GM21390 (cell line): ENCODE measurements around the gene PSME3IP1.

Source experiments
- ATAC-seq: cut with Tn5 transposase; IDR thresholded peaks from one replicate; pipeline ENCODE4 v1.9.1; 2021; ENCODE audit not compliant: unreplicated experiment

Gene PSME3IP1

DNA sequence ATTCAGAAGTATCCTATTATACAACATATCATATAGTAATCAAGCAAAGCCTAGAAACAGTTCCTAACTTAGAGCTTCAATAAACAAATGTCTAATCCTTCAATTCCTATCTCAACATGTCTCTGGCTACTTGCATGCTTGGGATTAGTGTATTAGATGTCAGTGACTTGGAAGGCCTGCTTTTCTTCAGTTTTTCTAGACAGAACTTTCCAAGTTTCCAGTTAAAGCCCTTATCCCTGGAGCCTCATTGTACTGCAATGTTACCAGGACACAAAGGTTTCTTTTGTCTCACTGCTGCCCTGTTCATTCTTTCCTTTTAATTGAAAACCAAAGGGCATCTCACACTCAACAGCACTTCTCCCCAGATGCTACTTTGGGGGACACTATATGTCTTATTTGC is 16.5 kb downstream of the PSME3IP1 start:
- no peak for ATAC-seq

DNA sequence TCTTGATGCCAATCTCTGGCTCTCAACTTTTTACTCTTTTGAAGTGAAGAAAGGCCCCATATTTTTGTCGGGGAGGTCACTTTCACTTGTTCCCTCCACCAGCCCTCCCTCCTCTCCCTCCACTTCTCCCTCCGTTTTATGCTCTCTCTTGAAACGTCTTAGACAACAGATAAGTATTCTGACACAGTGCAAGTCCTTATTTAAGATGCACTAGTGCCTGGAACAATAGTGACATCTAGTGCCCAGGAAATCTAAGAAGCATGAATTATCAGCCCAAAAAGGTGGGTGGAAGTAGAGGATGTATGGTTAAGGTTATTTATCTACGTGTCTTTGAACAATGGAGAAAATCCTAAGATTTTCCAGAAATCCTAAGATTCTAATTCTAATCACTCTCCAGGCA is 17.9 kb downstream of the PSME3IP1 start:
- ATAC-seq, result no peak

DNA sequence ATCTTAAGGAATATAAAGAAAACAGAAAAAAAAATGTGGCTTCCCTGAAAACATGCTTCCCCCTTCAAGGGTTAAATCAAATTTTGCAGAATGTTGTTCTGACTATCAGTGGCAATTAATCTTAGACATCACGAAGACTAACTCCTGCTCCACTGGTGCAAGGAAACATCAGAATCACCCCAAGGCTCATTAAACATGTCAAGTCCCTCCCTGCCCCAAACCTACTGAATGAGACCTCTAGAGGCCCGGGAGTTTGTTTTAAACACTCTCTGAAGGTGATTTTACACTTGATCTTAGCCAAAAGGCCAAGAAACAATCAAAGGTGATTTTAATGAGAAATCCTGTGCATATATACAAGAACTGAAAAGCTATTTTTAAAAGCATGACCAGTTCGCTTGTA is 18.3 kb downstream of the PSME3IP1 start:
- no peak for ATAC-seq

DNA sequence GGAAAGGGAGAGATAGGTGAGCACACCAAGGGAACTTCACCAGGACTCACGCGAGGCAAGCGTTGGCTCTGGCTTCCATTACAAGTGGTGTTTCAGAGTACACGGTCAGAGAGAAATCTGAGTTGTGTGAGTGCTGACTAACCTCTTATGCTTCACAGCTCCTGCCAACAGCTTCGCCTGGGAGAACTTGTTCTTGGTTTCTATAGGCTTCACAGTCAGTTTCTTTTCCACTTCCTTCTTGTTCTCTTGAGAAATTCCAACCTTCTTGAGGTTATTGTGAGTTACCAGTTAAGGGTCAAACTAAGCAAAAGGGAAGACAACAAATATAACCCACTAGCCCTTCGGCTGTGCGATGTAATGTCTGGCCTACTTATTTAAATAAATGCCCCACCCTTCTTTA is 18.9 kb downstream of the PSME3IP1 start:
- no peak for ATAC-seq

DNA sequence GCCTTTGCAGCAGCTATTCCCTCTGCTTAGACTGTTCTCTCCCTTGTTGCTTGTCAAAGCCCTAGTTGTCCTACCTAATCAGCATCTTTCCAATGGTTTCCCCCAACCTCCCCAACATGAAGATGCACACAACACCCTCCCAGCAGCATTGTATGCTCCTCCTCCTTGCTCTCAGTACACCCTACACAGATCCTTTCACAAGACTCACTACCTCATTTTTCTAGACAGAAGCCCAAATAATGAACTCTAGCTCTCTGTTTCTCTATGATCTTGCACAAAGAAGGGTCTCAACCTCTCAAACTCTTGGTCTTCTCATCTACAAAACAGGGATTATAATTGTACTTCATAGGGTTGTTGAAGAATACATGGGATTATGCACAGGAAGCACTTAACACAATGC is 19.4 kb downstream of the PSME3IP1 start:
- no peak for ATAC-seq

DNA sequence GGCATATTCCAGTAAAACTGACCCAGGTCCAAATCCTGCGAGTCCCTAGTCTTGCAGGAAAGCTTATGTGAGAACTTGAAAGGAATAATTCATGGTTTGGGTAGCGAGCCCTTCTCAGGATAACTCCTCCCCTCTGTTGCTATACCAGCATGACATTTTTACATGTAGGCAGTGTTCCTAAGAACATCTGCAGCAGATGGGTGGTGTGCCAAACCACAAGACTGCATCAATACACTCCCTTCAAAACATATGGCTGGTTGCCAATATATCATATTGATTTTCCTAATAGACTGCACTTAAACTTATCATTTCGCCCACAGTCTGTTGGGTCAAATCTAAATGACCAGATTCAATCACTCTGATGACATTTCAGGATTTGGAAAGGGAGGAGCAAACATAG is 19.9 kb downstream of the PSME3IP1 start:
- ATAC-seq, result no peak

DNA sequence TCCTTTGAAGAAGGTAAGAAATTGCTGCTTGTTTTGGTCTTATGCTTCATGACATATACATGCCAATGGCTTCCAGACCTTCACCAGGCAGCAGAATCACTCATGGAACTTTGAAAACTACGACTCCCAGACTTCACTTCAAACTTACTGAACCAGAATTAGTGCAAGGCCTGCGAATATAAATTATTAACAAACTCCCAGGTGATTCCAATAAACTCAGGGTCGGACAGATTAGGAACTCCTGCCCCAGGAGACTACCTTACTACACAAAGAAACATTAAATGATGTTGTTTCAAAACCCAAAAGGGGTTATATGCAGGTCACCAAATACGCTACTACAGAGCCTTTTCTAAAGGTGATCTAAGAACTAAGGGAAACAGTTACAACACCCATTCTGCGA is 20.4 kb downstream of the PSME3IP1 start:
- ATAC-seq, result no peak

DNA sequence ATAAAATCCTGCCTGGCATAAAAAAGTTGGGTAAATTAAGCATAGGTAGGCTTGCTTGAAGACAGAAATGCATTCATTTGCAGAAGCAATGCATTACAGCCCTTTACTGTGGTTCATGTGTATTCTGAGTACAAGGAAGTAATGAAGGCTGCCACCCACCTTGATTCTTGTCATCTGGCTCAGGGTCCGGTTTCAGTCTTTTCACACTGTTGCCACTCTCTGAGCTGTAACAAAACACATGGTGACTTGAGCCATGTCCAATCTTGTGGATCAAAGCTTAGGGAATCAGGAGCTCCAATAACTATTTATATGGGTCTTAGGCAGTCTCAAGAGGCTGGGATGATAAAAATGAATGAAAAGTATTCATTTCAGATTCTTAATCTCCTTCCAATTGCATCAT is 22.0 kb downstream of the PSME3IP1 start:
- ATAC-seq, result no peak

DNA sequence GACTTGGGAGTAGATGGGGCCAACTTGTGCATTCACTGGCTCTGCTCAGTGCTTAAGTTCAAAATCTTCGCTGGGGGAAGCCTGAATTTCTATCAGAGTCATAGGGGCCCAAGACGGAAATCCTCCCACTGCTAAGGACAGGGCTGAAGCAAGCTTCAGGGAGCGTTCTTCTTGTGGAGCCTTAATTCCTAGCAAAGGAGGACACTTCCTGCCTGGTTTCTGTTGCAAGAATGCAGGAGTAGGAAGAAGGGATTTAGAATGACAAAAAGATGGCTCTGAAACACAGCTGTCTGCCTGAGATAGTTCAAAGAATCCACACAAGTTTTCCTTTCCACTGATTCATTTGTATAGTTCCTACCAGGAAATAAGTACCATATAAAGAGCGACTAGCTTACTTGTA is 26.4 kb downstream of the PSME3IP1 start:
- ATAC-seq, result no peak

DNA sequence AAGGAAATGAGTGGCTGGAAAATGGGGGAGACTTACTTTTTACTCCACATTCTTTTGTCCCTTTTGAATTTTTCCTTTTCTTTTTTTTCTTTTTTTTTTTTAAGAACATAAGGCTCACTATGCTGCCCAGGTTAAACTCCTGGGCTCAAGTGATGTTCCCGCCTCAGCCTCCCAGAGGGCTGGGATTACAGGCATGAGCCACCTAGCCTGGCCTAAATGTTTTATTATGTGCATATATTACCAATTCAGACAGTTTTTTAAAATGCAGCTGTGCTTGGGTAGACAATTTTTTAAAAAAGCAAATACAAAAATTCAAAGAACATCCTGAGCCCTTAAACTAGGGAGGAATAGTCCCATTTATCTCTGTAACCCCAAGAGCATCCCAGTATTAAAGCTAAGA is 28.3 kb downstream of the PSME3IP1 start:
- ATAC-seq, result no peak

DNA sequence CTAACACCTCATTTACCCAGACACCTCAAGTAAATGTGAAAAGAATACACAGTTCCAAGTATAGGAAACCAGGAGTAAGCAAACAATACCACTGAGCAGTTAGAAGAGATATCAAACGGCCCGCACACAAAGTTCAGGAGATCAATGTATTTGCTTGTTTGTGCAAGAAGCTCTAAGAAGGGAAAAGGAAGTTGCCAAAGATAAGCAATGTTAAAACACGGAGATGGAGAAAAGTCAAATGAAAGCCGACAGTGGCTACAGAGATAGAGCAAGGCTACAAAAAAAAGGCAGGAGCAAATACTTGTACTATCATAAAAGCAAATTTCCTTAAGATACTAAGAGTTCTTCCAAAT is 29.5 kb downstream of the PSME3IP1 start:
- no peak for ATAC-seq

DNA sequence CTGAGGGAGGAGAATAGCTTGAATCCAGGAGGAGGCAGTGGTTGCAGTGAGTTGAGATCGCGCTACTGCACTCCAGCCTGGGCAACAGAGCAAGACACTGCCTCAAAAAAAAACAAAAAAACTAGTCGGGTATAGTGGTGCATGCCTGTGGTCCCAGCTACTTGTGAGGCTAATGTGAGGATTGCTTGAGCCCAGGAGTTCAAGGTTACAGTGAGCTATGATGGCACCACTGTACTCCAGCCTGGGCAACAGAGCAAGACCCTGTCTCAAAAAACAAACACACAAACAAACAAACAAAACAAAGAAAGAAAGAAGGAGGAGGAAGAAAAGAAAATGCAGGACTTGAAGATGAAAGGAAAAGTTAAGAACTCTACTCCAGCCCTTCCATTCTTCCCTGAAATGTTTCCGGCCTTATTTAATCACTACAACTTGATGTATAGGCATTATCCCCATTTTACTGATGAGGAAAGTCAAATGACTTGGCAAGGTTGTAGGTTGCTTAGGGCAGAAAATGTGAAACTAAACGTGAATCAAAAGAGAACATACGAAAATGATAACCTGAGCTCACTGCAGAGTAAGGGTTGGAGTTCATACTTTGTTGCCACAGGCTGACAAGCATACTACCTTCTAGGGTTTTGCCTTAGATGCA is 30.0 kb downstream of the PSME3IP1 start:
- no peak for ATAC-seq

DNA sequence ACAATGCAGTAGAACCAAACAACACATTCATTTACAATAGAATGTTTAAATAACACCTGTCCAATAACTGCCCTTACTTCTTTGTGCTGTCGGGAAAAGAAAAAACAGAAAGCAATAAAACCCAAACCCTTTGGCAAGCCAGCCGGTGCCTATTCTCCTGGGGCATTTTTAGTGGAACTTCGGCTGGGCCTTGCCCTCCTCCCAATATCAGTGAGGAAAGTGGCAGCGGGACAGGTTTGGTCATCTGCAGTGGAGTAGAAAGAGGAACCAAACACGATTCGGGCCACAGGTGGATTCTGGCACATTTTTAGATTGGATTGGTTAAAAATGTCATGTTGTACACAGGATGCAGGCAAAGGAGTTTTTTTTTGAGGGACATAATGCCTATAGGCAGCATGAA is 32.0 kb downstream of the PSME3IP1 start:
- no peak for ATAC-seq

DNA sequence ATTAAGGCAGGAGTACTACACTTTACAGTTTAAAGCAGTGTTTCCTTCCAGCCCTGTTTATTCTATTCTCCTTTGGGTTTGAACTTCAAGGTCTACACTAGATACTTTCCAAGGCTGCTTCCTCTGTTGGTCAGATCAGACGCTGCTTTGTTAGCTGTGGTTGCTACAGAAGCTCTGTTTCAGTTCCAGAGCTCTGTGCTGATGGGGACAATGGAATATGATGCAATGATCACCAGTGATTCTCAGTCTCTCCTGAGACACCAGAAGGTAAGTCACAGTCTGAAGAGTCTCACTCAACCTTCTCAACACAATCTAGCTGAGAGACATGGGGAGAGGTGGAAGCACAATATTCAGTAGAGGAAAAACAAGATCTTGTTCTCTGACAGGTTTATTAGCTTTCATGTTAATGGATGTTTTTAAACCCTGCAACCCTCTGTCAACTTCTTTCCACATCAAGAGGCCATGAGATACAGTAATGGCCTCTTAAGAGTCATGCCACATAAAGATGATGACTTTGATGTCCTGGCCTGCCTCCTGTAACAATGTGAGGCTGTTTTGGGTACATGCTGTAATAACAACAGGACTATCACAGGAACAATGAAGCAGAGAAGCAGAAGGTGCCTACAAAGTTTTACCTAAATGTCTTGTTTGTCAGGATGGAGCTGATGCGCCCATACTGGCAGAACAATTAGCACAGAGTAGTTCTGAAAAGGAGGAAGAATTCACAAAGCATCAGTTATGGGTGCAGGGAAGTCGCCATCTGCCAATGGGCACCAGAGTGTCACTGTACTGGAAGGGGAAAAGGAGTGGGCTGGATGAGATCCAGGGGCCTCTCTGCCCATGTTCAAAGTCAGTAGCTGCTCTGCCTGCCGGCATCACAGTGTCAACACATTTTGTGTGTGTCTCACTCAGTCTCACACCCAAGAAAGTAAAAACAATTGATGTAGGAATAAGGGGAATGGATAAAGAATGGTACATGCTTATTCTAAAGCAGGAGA is 33.4 kb downstream of the PSME3IP1 start:
- no peak for ATAC-seq

DNA sequence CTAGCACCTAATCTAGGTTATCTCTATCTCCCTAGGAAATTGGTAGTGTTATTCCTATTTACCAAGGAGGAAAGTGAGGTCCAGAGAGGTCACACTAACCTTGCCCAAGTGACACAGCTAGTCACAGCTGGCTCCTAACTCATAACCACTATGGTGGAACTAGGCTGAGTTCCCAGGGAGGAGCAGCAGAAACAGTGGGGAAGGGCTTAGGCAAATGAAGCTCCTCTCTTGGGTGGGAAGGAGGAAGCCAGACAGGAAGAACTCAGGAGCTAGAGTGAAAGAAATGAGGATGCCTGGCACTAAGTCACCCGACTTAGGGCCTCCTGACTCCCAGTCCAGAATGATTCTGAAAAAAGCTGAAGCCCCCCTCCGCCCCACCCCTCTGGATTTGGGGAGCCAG is 34.5 kb downstream of the PSME3IP1 start:
- ATAC-seq, result no peak

DNA sequence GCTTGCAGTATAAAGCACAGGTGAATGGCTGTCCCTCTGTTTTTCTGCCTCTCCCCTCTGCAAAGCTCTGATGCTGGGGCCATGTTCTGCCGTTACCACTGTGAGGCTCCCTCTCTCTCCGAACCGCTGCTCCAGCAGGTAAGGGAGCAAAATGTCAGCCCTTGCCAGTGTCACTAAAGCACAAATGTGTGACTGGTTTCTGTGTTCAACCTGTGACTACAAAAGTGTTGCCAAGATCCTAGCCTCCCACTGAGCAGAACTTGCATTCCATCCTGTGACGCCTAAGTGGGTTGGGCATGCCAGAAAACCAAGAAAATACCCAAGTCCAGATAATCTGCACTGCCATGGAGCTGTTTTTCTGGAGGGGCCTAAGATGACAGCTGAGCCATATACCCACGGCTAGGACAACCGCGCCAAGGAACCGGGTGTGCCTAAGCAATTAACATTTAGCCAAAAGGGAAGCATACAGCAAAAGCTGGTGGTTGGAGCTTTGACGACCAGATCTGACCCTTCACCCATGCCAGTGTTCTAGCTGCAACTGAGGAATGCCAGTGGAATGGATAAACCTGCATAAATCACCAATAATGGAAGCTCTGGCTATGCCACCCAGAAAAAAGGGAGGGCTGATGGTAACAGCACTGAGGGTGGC is 35.0 kb downstream of the PSME3IP1 start:
- no peak for ATAC-seq

DNA sequence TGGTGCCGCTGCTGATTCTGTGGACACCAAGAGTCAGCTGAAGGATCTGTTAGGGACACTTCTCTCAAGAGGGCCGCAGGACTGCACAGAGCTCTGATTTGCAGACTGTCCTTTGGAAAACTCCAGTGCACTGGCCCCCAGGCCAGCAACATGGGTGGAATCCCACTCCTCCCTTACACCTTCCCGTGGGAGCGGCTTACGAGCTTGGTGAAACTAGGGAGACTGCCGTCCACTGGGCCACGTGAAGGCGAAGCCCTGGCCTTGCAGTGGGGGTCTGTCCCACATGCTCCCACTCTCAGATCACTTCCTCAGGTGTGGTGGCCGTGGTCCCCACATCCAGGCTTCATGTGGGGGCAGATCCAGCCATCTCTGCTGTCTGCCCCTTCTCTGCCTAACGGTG is 36.4 kb downstream of the PSME3IP1 start:
- ATAC-seq, result no peak

DNA sequence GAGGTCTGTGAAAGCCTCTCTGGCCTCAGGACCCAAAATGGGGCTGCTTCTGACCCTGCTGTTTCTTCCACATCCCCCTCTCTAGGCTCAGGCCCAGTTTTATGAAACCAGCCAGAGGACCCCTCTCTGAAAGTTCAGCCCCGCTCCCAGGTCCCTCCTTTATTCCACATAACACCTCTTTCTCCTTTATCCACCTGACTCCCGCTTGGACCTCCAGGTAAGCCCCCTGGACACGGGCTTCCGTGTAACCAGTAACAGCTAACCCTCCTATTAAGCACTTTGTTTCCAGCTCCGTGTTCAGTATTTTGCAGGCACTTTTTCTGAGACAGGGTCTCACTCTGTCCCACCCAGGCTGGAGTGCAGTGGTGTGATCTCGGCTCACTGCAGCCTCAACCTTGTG is 37.4 kb downstream of the PSME3IP1 start:
- ATAC-seq, result no peak

DNA sequence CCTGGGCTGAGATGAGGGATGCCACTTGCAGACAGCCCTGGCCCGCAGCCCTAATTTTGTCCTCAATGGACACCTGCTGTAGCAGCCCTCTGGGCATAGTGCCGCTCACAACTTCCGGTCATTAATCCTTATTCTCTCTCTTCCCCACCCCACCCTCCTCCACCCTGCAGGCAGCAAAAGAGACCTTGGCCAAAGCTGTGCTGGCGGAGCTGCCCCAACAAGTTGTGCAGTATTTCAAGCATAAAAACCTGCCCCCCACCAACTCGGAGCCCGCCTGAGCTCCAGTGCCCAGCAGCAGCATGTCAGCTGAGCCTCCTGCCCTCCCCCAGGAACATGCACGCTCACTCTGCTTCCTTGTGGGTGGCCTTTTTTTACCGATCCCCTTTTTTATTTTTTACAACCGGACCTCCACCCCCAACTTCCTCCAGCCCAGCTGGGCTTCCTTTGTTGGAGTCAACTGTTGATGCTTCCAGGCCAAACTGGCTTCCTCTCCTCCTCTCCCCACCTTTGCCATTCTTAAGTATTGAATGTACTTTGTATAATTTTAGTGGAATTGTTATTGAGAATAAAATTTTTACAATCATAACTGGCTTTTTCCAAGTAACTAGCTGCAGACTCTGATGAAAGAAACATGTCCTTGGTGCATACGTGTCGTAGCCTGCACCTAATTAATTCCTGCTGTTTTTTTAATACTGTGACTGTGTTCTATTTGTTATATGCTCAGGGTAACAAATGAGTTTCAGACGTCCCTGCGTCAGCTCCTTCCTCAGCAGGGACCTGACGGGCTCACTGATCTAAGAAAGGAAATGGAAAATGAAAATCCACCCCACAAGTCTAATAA is 38.2 kb downstream of the PSME3IP1 start:
- ATAC-seq, result no peak

DNA sequence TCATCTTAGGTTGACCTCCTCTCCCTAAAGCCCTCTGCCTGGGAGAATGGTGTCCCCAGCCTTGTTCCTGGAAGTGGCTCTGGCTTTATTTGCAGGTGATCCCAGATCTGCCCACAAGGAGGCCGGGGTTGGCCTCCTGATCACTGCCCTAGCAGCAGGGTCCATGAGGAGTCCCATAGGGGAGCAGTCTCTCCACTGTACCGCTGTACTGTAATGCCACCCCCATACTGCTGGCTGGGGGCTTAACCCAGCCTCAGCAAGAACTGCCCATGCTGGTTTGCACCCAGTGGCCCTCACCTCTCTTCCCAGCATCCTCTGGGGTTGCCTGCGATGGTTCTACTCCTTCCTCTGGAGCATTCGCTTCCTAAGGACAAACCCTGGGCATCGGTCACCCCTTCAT is 39.1 kb downstream of the PSME3IP1 start:
- ATAC-seq, result no peak

DNA sequence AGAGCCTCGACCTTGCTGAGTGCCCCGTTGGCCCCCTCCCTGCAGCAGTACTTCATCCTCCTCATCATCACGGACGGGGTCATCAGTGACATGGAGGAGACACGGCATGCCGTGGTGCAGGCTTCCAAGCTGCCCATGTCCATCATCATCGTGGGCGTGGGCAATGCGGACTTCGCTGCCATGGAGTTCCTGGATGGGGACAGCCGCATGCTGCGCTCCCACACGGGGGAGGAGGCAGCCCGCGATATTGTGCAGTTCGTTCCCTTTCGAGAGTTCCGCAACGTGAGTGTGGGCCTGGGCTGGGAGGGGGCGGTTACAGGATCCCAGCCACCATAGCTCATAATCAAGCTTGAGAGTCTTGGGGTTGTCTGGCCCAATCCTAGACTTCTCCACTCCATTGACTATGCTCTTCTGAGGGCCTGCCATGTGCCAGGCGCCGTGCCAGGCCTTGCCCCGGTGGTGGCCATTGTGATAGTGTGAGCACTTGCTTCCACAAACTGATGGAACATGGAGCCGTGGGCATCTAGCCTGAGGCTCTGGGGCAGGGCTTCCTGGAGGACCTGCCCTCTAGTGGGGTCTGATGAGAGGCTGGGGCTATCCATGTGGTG is 39.7 kb downstream of the PSME3IP1 start:
- no peak for ATAC-seq
